SK-N-SH (cell line): ENCODE measurements around the gene STAG2. TPM values are rescaled to one million over a fixed set of nuclear protein-coding genes. Genes with fewer than 3 reads are reported as not detected.
"Not testable (repeated sequence)": the region's sequence is repeated elsewhere in the genome, so short reads cannot be mapped to it uniquely, and the experiment has no call there.

ENCODE experiments used
- CTCF ChIA-PET: fragments of 300-600, 350-600 bp; formaldehyde crosslinking; extraction: SDS; loops from one replicate; lab custom pipeline; 2021; lab: Yijun Ruan, JAX
- POLR2A ChIA-PET: fragments of 350-600 bp; sonication (Branson Sonifier 250); formaldehyde crosslinking; extraction: SDS; loops from one replicate; lab custom pipeline; 2020; ENCODE audit warnings: antibody characterized with exemption, inconsistent platforms; lab: Yijun Ruan, JAX
- DNase-seq: peaks from one replicate; pipeline ENCODE4 v3.0.0; 2012
- H2AFZ ChIP-seq: fragments of 200-600 bp; sonication (generic); 2 replicates; pipeline ENCODE4 v1.8.1; 2016; ENCODE audit warnings: antibody characterized with exemption, mild to moderate bottlenecking, low read depth
- H3F3A ChIP-seq: fragments of 200-600 bp; sonication (generic); replicated peaks from 2 replicates; pipeline ENCODE3; 2016; ENCODE audit warnings: antibody characterized with exemption, mild to moderate bottlenecking; ENCODE audit not compliant: insufficient read depth
- H3K27ac ChIP-seq, 2 experiments: fragments of 200-500 bp in 1 of 2; fragments of 200-600 bp in 1 of 2; sonication (Bioruptor generic) in 1 of 2; sonication (generic), shearing (Covaris generic) in 1 of 2; 2 replicates each; pipeline versions ENCODE4 v1.5.1 to v1.6.1; 2014 to 2016; ENCODE audit warnings: low read depth in 2 of 2, inconsistent platforms in 1 of 2, low read length in 1 of 2, mild to moderate bottlenecking in 1 of 2, mixed read lengths in 1 of 2
- H3K27me3 ChIP-seq: fragments of 200-600 bp; sonication (generic), shearing (Covaris generic); 2 replicates; pipeline ENCODE4 v1.6.1; 2016; ENCODE audit warnings: mixed run types; ENCODE audit not compliant: insufficient read depth
- H3K36me3 ChIP-seq, 2 experiments: fragments of 200-500 bp in 1 of 2; fragments of 200-600 bp in 1 of 2; sonication (Bioruptor generic) in 1 of 2; sonication (generic) in 1 of 2; replicated peaks in 1 of 2; 2 replicates each; pipeline versions ENCODE3 to v1.5.1; 2014 to 2016; ENCODE audit warnings: low read length in 1 of 2, mild to moderate bottlenecking in 1 of 2; ENCODE audit not compliant: insufficient read depth in 2 of 2, control insufficient read depth in 1 of 2
- H3K4me1 ChIP-seq, 2 experiments: fragments of 200-500 bp in 1 of 2; fragments of 200-600 bp in 1 of 2; sonication (Bioruptor generic) in 1 of 2; sonication (generic), shearing (Covaris generic) in 1 of 2; 2 replicates each; pipeline versions ENCODE4 v1.5.1 to v1.6.1; 2014 to 2016; ENCODE audit warnings: low read depth in 1 of 2, low read length in 1 of 2, mixed run types in 1 of 2; ENCODE audit not compliant: insufficient read depth in 2 of 2, control insufficient read depth in 1 of 2
- H3K4me2 ChIP-seq: fragments of 200-600 bp; sonication (generic), shearing (Covaris generic); 2 replicates; pipeline ENCODE4 v1.6.1; 2017; ENCODE audit warnings: mixed run types
- H3K4me3 ChIP-seq, 2 experiments: fragments of 200-500 bp in 1 of 2; fragments of 200-600 bp in 1 of 2; sonication (Bioruptor generic) in 1 of 2; sonication (generic), shearing (Covaris generic) in 1 of 2; 2 replicates each; pipeline versions ENCODE4 v1.5.1 to v1.8.1; 2014 to 2016; ENCODE audit warnings: low read depth in 2 of 2, inconsistent platforms in 1 of 2, low read length in 1 of 2, mild to moderate bottlenecking in 1 of 2, mixed read lengths in 1 of 2, moderate library complexity in 1 of 2
- H3K79me2 ChIP-seq: fragments of 200-600 bp; sonication (generic); 2 replicates; pipeline ENCODE4 v1.8.1; 2017; ENCODE audit warnings: mild to moderate bottlenecking; ENCODE audit not compliant: insufficient read depth
- H3K9ac ChIP-seq: fragments of 200-600 bp; sonication (generic); 2 replicates; pipeline ENCODE4 v1.6.1; 2017; ENCODE audit warnings: mixed run types
- H3K9me2 ChIP-seq: fragments of 200-600 bp; sonication (generic); 2 replicates; pipeline ENCODE4 v1.6.1; 2017; ENCODE audit warnings: mixed run types
- H3K9me3 ChIP-seq: fragments of 200-600 bp; sonication (generic); 2 replicates; pipeline ENCODE4 v1.6.1; 2017; ENCODE audit warnings: mixed run types, mild to moderate bottlenecking, moderate library complexity
- H4K20me1 ChIP-seq: fragments of 200-600 bp; sonication (generic); 2 replicates; pipeline ENCODE4 v1.6.1; 2017; ENCODE audit warnings: mild to moderate bottlenecking, mixed run types; ENCODE audit not compliant: insufficient read depth
- CHD2 ChIP-seq: fragments of 150-350 bp; IDR thresholded peaks from 2 replicates; pipeline ENCODE4 v1.6.1; 2018; ENCODE audit warnings: low read length; ENCODE audit not compliant: partially characterized antibody
- EP300 ChIP-seq, 2 experiments: IDR thresholded peaks; 2 replicates each; pipeline versions ENCODE4 v1.4.0 to v1.6.1; 2012; ENCODE audit warnings: borderline replicate concordance in 1 of 2, low read depth in 1 of 2, low read length in 1 of 2
- EZH2phosphoT487 ChIP-seq: fragments of 200-600 bp; sonication (generic); IDR thresholded peaks from 2 replicates; pipeline ENCODE4 v1.6.1; 2017; ENCODE audit warnings: low read depth, mixed run types, mild to moderate bottlenecking, antibody characterized with exemption, moderate library complexity, borderline replicate concordance
- FOXJ3 ChIP-seq: sonication (generic); formaldehyde crosslinking; IDR thresholded peaks from 2 replicates; pipeline ENCODE4 v1.5.1; 2020; ENCODE audit warnings: mild to moderate bottlenecking, missing genetic modification reagents
- FOXM1 ChIP-seq: IDR thresholded peaks from 2 replicates; pipeline ENCODE4 v1.4.0; 2012; ENCODE audit warnings: low read depth, mild to moderate bottlenecking
- GABPA ChIP-seq: IDR thresholded peaks from 2 replicates; pipeline ENCODE4 v1.4.0; 2012; ENCODE audit warnings: low read depth, mild to moderate bottlenecking
- GATA2 ChIP-seq: sonication (generic); formaldehyde crosslinking; IDR thresholded peaks from 2 replicates; pipeline ENCODE4 v1.5.0; 2020; ENCODE audit warnings: mild to moderate bottlenecking, missing genetic modification reagents
- JUND ChIP-seq: IDR thresholded peaks from 2 replicates; pipeline ENCODE4 v1.4.0; 2012
- MXI1 ChIP-seq: IDR thresholded peaks from 2 replicates; pipeline ENCODE4 v1.6.1; 2012; ENCODE audit warnings: mild to moderate bottlenecking, low read depth, low read length, improper control_type of control experiment
- NFIC ChIP-seq: IDR thresholded peaks from 2 replicates; pipeline ENCODE4 v1.4.0; 2012; ENCODE audit warnings: borderline replicate concordance
- NRF1 ChIP-seq: IDR thresholded peaks from 2 replicates; pipeline ENCODE4 v1.6.1; 2012; ENCODE audit warnings: low read depth, mild to moderate bottlenecking, low read length
- RCOR1 ChIP-seq: fragments of 150-350 bp; IDR thresholded peaks from 2 replicates; pipeline ENCODE4 v1.6.1; 2017; ENCODE audit warnings: antibody characterized with exemption, low read length
- REST ChIP-seq: IDR thresholded peaks from 2 replicates; pipeline ENCODE4 v1.6.1; 2012; ENCODE audit warnings: mild to moderate bottlenecking, low read depth, low read length, moderate library complexity
- RXRA ChIP-seq: IDR thresholded peaks from 2 replicates; pipeline ENCODE4 v1.4.0; 2012; ENCODE audit warnings: low read depth, mild to moderate bottlenecking, borderline replicate concordance
- SMC3 ChIP-seq: IDR thresholded peaks from 2 replicates; pipeline ENCODE4 v1.6.1; 2012; ENCODE audit warnings: low read depth, low read length, improper control_type of control experiment
- TEAD4 ChIP-seq: IDR thresholded peaks from 2 replicates; pipeline ENCODE4 v1.4.0; 2012; ENCODE audit warnings: mild to moderate bottlenecking, borderline replicate concordance; ENCODE audit not compliant: insufficient read depth
- USF1 ChIP-seq: IDR thresholded peaks from 2 replicates; pipeline ENCODE4 v1.4.0; 2012; ENCODE audit warnings: low read depth, borderline replicate concordance
- WGBS: methylation state at CpG from one replicate; pipeline ENCODE4 v1.1.6; 2017; ENCODE audit warnings: low lambda C conversion rate; 5-methylcytosine and 5-hydroxymethylcytosine counted together
- polyA plus RNA-seq, 3 experiments: library from polyadenylated mRNA; depleted of rRNA; stranded (reverse); fragments of >200 nt; gene quantifications; 2 replicates each; pipeline ENCODE4 v1.2.3, GENCODE V29; 2012
- TF ChIP-seq, protein P1 (sequence below): IDR thresholded peaks from 2 replicates; pipeline ENCODE4 v1.4.0; 2012; ENCODE audit warnings: low read depth, borderline replicate concordance
- TF ChIP-seq, protein P2 (sequence below): IDR thresholded peaks from 2 replicates; pipeline ENCODE4 v1.4.0; 2012; ENCODE audit warnings: low read depth

STAG2 gene
- polyA plus RNA-seq, 1 of the 3 experiments (the other 2 are of a cell fraction) = 11.3 TPM

GRCh38 chrX:124042042-124042441, 80.5 kb downstream of the STAG2 start (continued):
- no peak for TF ChIP-seq REST
- no peak for TF ChIP-seq USF1
- no peak for TF ChIP-seq MXI1
- TF ChIP-seq GABPA = no peak

DNA sequence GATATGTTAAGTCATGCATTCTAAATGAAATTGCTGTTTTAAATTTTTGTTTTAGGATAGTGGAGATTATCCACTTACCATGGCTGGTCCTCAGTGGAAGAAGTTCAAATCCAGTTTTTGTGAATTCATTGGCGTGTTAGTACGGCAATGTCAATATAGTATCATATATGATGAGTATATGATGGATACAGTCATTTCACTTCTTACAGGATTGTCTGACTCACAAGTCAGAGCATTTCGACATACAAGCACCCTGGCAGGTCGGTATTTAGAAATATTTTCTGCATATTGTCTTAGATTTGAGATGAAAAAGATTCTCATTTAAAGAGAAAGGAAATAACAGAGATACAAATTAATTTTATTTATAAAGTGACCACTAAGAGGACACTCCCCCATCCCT, 83.6 kb downstream of the STAG2 start:
- H3K4me3 ChIP-seq = no peak overlapping the region
- no peaks in the 10 kb centered on the region for H3K9me3 ChIP-seq
- ChIA-PET POLR2A (no interaction called here), CTCF (no interaction called here)
- H3K27ac ChIP-seq = no peak overlapping the region
- no peak overlapping the region for H2AFZ ChIP-seq
- no peaks in the 10 kb centered on the region for H3K9me2 ChIP-seq
- 55% methylated on average over 4 of the region's 4 CpGs for WGBS
- no peak overlapping the region for H3K4me2 ChIP-seq
- no peak for TF ChIP-seq RXRA
- TF ChIP-seq FOXM1 = no peak
- TF ChIP-seq SMC3 = no peak
- no peak for TF ChIP-seq MXI1
- no peak for TF ChIP-seq TEAD4
- TF ChIP-seq FOXJ3 = no peak
- TF ChIP-seq CHD2 = no peak
- TF ChIP-seq, protein P1, sequence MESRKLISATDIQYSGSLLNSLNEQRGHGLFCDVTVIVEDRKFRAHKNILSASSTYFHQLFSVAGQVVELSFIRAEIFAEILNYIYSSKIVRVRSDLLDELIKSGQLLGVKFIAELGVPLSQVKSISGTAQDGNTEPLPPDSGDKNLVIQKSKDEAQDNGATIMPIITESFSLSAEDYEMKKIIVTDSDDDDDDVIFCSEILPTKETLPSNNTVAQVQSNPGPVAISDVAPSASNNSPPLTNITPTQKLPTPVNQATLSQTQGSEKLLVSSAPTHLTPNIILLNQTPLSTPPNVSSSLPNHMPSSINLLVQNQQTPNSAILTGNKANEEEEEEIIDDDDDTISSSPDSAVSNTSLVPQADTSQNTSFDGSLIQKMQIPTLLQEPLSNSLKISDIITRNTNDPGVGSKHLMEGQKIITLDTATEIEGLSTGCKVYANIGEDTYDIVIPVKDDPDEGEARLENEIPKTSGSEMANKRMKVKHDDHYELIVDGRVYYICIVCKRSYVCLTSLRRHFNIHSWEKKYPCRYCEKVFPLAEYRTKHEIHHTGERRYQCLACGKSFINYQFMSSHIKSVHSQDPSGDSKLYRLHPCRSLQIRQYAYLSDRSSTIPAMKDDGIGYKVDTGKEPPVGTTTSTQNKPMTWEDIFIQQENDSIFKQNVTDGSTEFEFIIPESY = no peak
- TF ChIP-seq GATA2 (CRISPR knock-in tag) = no peak
- no peak for TF ChIP-seq GABPA
- no peak for TF ChIP-seq RCOR1
- TF ChIP-seq EZH2phosphoT487 = no peak
- TF ChIP-seq NFIC = no peak
- TF ChIP-seq NRF1 = no peak
- no peak for TF ChIP-seq JUND
- no peak for TF ChIP-seq EP300 (IDR thresholded peaks at IDR 0.05; ENCODE audit: borderline replicate concordance in 1 of 2, low read depth in 1 of 2, low read length in 1 of 2)
- TF ChIP-seq, protein P2, sequence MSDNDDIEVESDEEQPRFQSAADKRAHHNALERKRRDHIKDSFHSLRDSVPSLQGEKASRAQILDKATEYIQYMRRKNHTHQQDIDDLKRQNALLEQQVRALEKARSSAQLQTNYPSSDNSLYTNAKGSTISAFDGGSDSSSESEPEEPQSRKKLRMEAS = no peak
- H3K36me3 ChIP-seq = peaks cover 18 to 25% of the 10 kb centered on the region in 2 experiments
- H3K9ac ChIP-seq = no peak overlapping the region
- H3F3A ChIP-seq = peaks cover 9% of the 10 kb centered on the region
- no peaks in the 10 kb centered on the region for H3K79me2 ChIP-seq
- H3K4me1 ChIP-seq = no peaks in the 10 kb centered on the region
- DNase-seq = no peak
- H3K27me3 ChIP-seq = no peaks in the 10 kb centered on the region
- H4K20me1 ChIP-seq = no peaks in the 10 kb centered on the region; the same call in 1 of the 2 replicates

DNA sequence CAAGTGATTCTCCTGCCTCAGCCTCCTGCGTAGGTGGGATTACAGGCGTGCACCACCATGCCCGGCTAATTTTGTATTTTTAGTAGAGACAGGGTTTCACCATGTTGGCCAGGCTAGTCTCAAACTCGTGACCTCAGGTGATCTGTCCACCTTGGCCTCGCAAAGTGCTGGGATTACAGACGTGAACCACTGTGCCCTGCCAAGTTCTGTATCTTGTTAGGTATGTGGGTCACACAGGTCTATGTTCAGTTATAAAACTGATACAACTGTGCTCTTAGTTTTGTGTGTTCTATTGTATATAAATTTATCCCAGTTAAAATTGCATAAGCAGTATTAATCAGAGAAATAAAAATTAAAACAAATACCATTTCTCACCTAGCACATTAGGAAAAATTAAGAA, 122.9 kb downstream of the STAG2 start:
- POLR2A ChIA-PET, H4K20me1 ChIP-seq, H3K9me3 ChIP-seq, H3K9ac ChIP-seq, H3K4me1 ChIP-seq, H3K4me3 ChIP-seq, H3K9me2 ChIP-seq, H3K27me3 ChIP-seq, DNase-seq, H3K27ac ChIP-seq, H2AFZ ChIP-seq, H3F3A ChIP-seq, H3K4me2 ChIP-seq, H3K79me2 ChIP-seq: not testable (repeated sequence)
- 41% methylated on average over 5 of the region's 6 CpGs for whole genome bisulfite sequencing
- CTCF ChIA-PET = interaction anchor here (0.8 kb wide), 1 partner anchor 144 kb away, joined by 3 read pairs; no protein-coding TSS in a partner anchor
- H3K36me3 ChIP-seq = peaks cover 36 to 57% of the 10 kb centered on the region in 2 experiments
